ENCODE data around the gene MRPL11. TPM values are rescaled to one million over a fixed set of nuclear protein-coding genes. Genes with fewer than 3 reads are reported as not detected.

The MRPL11 gene
- total and polyA plus RNA-seq, 10 of the 15 experiments (the other 5 are each of a cell fraction or from before 2014, with no cell fraction given): 43.5 to 248 (median 109) TPM

GRCh38 chr11:66472054-66472453, 33.4 kb upstream of the MRPL11 start:
- no peak overlapping the region for H3K4me2 ChIP-seq (ENCODE audit: control insufficient read depth, insufficient read depth)
- H3K27ac ChIP-seq (ENCODE audit: control insufficient read depth, insufficient read depth): no peak overlapping the region
- no peaks in the 10 kb centered on the region for H4K20me1 ChIP-seq (ENCODE audit: control insufficient read depth, insufficient read depth)
- no peaks in the 10 kb centered on the region for H3K27me3 ChIP-seq (replicated peaks in 1 of 2; ENCODE audit: control insufficient read depth in 2 of 2, insufficient read depth in 2 of 2, low read length in 1 of 2)
- DNase-seq (ENCODE audit: low read depth, low spot score): no peak
- H3K9me3 ChIP-seq (replicated peaks; ENCODE audit: control insufficient read depth, insufficient read depth, low read length): no peaks in the 10 kb centered on the region
- H3K4me3 ChIP-seq: no peak overlapping the region
- BruUV-seq (replicated peaks): no TSS peak
- CTCF ChIA-PET: interaction anchor here (1.0 kb wide), 1 partner anchor 83 kb away, joined by 6 read pairs; no protein-coding TSS in a partner anchor
- SMC1A ChIA-PET (ENCODE audit: uncharacterized antibody, unreplicated experiment): interaction anchor here (0.9 to 1.4 kb wide), 2 partner anchors 9 to 62 kb away, joined by 3 read pairs; no protein-coding TSS in a partner anchor
- no peak overlapping the region for H2AFZ ChIP-seq (ENCODE audit: control insufficient read depth, low read depth, low read length)
- ATAC-seq: no peak
- no peaks in the 10 kb centered on the region for H3K36me3 ChIP-seq (ENCODE audit: control insufficient read depth in 2 of 2, insufficient read depth in 2 of 2, low read length in 1 of 2)
- in situ Hi-C loops (cut with MboI): no loop called here
- RAD21 ChIA-PET (ENCODE audit: unreplicated experiment): no interaction called here
- no peaks in the 10 kb centered on the region for H3K79me2 ChIP-seq (ENCODE audit: control insufficient read depth, insufficient read depth, low read length)
- H3K9ac ChIP-seq (ENCODE audit: control insufficient read depth, insufficient read depth, low read length): no peak overlapping the region
- no peaks in the 10 kb centered on the region for H3K4me1 ChIP-seq (ENCODE audit: control insufficient read depth, insufficient read depth, low read length)
- POLR2A ChIA-PET: interaction anchor here (1.1 kb wide), 1 partner anchor 203 kb away, joined by 3 read pairs; no protein-coding TSS in a partner anchor
- intact Hi-C loops (cut with micrococcal nuclease; ENCODE audit: unreplicated experiment): no loop called here
- no peak for FAIRE-seq
- WGBS (ENCODE audit: insufficient coverage, insufficient replicate concordance, low lambda C conversion rate, missing lambda C conversion rate): 98% methylated on average over 8 of the region's 9 CpGs
- TF ChIP-seq BCLAF1 (IDR thresholded peaks at IDR 0.05) (no peak), GABPA (IDR thresholded peaks at IDR 0.05; ENCODE audit: low read depth) (no peak), ASH2L (IDR thresholded peaks at IDR 0.05; ENCODE audit: borderline replicate concordance, low read depth) (no peak), E2F8 (IDR thresholded peaks at IDR 0.05; ENCODE audit: low read depth, partially characterized antibody) (no peak), ESRRA (IDR thresholded peaks at IDR 0.05; ENCODE audit: low read length) (no peak), RB1 (IDR thresholded peaks at IDR 0.05; ENCODE audit: borderline replicate concordance) (no peak), SREBF2 (IDR thresholded peaks at IDR 0.05; ENCODE audit: low read length) (no peak), NR2C1 (IDR thresholded peaks at IDR 0.05) (no peak), STAT3 (IDR thresholded peaks at IDR 0.05; ENCODE audit: low read depth, low read length) (no peak), RUNX3 (IDR thresholded peaks at IDR 0.05; ENCODE audit: low read length) (no peak), RFX5 (IDR thresholded peaks at IDR 0.05; ENCODE audit: low read depth, low read length) (no peak), NR2C2 (IDR thresholded peaks at IDR 0.05; ENCODE audit: borderline replicate concordance, control insufficient read depth, insufficient read length, low read depth) (no peak), KDM1A (IDR thresholded peaks at IDR 0.05; ENCODE audit: borderline replicate concordance) (no peak), IRF5 (IDR thresholded peaks at IDR 0.05; ENCODE audit: borderline replicate concordance) (no peak), ZNF384 (IDR thresholded peaks at IDR 0.05; ENCODE audit: borderline replicate concordance, low read depth, low read length) (no peak)
- TF ChIP-seq, protein P1, sequence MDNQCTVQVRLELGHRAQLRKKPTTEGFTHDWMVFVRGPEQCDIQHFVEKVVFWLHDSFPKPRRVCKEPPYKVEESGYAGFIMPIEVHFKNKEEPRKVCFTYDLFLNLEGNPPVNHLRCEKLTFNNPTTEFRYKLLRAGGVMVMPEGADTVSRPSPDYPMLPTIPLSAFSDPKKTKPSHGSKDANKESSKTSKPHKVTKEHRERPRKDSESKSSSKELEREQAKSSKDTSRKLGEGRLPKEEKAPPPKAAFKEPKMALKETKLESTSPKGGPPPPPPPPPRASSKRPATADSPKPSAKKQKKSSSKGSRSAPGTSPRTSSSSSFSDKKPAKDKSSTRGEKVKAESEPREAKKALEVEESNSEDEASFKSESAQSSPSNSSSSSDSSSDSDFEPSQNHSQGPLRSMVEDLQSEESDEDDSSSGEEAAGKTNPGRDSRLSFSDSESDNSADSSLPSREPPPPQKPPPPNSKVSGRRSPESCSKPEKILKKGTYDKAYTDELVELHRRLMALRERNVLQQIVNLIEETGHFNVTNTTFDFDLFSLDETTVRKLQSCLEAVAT (IDR thresholded peaks at IDR 0.05): no peak

Data from GM12878 (cell line).